HG03060 (cell line): ENCODE data around the gene LILRA6.
"Not testable (repeated sequence)": the region's sequence is repeated elsewhere in the genome, so short reads cannot be mapped to it uniquely, and the experiment has no call there.

Experiments used
- ATAC-seq: cut with Tn5 transposase; IDR thresholded peaks from one replicate; pipeline ENCODE4 v1.9.1; 2021; ENCODE audit warnings: low read depth, moderate number of reproducible peaks; ENCODE audit not compliant: unreplicated experiment

LILRA6 gene

GRCh38 chr19:54209811-54210494, 32.6 kb downstream of the LILRA6 start:
- ATAC-seq = no peak

GRCh38 chr19:54209058-54209810, 33.4 kb downstream of the LILRA6 start:
- no peak for ATAC-seq

- ATAC-seq = no peak
These were observed 33.9 kb downstream of the LILRA6 start for GRCh38 chr19:54208784-54209057.

GRCh38 chr19:54207983-54208783, 34.4 kb downstream of the LILRA6 start:
- no peak for ATAC-seq

- no peak for ATAC-seq
These were observed 35.0 kb downstream of the LILRA6 start for GRCh38 chr19:54207676-54207982.

GRCh38 chr19:54207193-54207592, 35.4 kb downstream of the LILRA6 start:
- not testable (repeated sequence) for ATAC-seq

- no peak for ATAC-seq
These were observed 35.8 kb downstream of the LILRA6 start for GRCh38 chr19:54206831-54207177.

- ATAC-seq = no peak
These were observed 36.4 kb downstream of the LILRA6 start for GRCh38 chr19:54206030-54206830.

GRCh38 chr19:54204767-54205468, 37.7 kb downstream of the LILRA6 start:
- no peak for ATAC-seq

GRCh38 chr19:54203151-54203611, 39.4 kb downstream of the LILRA6 start:
- ATAC-seq = no peak

- ATAC-seq = no peak
These were observed 40.6 kb downstream of the LILRA6 start for GRCh38 chr19:54201980-54202379.

GRCh38 chr19:54201172-54201701, 41.4 kb downstream of the LILRA6 start:
- ATAC-seq = no peak

GRCh38 chr19:54199401-54199800, 43.2 kb downstream of the LILRA6 start:
- no peak for ATAC-seq

- no peak for ATAC-seq
These were observed 45.5 kb downstream of the LILRA6 start for GRCh38 chr19:54197121-54197520.

- no peak for ATAC-seq
These were observed 46.1 kb downstream of the LILRA6 start for GRCh38 chr19:54196536-54196935.

GRCh38 chr19:54194463-54194862, 48.1 kb downstream of the LILRA6 start:
- ATAC-seq = not testable (repeated sequence)

- ATAC-seq = no peak
These were observed 49.6 kb downstream of the LILRA6 start for GRCh38 chr19:54193011-54193410.

- no peak for ATAC-seq
These were observed 50.7 kb downstream of the LILRA6 start for GRCh38 chr19:54191811-54192453.

- peak; percentile 4 for ATAC-seq
These were observed 51.4 kb downstream of the LILRA6 start, which contains the start of gene TSEN34 for GRCh38 chr19:54191011-54191810. Gene TSEN34, plus strand, starts transcription at chr19:54191308. Its CDS starts 57 bp downstream, at chr19:54191365.
